Suppressor macrophage (primary cell): ENCODE measurements around the gene KRTAP10-3.

Experiments used
- DNase-seq, 4 experiments: peaks; one replicate each; pipeline ENCODE4 v3.0.0-alpha.2; 2020 to 2022

Gene KRTAP10-3

GRCh38 chr21:44527983-44528633 lies 30.5 kb downstream of the KRTAP10-3 start:
- DNase-seq, result no peak

GRCh38 chr21:44527156-44527982 lies 31.2 kb downstream of the KRTAP10-3 start:
- no peak for DNase-seq

GRCh38 chr21:44526096-44526997 lies 32.2 kb downstream of the KRTAP10-3 start:
- DNase-seq, result no peak

- DNase-seq, result no peak
Observed at GRCh38 chr21:44525391-44526095, 33.1 kb downstream of the KRTAP10-3 start.

- no peak for DNase-seq
Observed at GRCh38 chr21:44524414-44525371, 33.9 kb downstream of the KRTAP10-3 start.

- no peak for DNase-seq
Observed at GRCh38 chr21:44523567-44524413, 34.8 kb downstream of the KRTAP10-3 start.

- DNase-seq, result no peak
Observed at GRCh38 chr21:44522753-44523204, 35.8 kb downstream of the KRTAP10-3 start.

GRCh38 chr21:44521928-44522752 lies 36.5 kb downstream of the KRTAP10-3 start:
- DNase-seq, result no peak

GRCh38 chr21:44521301-44521927 lies 37.2 kb downstream of the KRTAP10-3 start:
- DNase-seq, result no peak

GRCh38 chr21:44520326-44521300 lies 38.0 kb downstream of the KRTAP10-3 start:
- DNase-seq, result no peak

GRCh38 chr21:44519346-44520325 lies 39.0 kb downstream of the KRTAP10-3 start:
- DNase-seq, result no peak

GRCh38 chr21:44518686-44519085 lies 39.9 kb downstream of the KRTAP10-3 start:
- no peak for DNase-seq

- no peak for DNase-seq
Observed at GRCh38 chr21:44517175-44517899, 41.3 kb downstream of the KRTAP10-3 start.

- DNase-seq, result no peak
Observed at GRCh38 chr21:44516828-44517174, 41.8 kb downstream of the KRTAP10-3 start.

- no peak for DNase-seq
Observed at GRCh38 chr21:44516342-44516741, 42.3 kb downstream of the KRTAP10-3 start.
